Endothelial cell of umbilical vein (primary cell): ENCODE measurements around the gene IFIT5.

Experiments
- EZH2 ChIP-seq: IDR thresholded peaks from 2 replicates; pipeline ENCODE4 v1.6.1; 2012; ENCODE audit warnings: borderline replicate concordance, low read depth, mild to moderate bottlenecking, moderate library complexity, low read length, inconsistent platforms; ENCODE audit not compliant: severe bottlenecking
- FOS ChIP-seq: IDR thresholded peaks from 2 replicates; pipeline ENCODE4 v1.6.1; 2011; ENCODE audit warnings: mild to moderate bottlenecking, low read length, moderate library complexity, borderline replicate concordance; ENCODE audit not compliant: insufficient read depth
- MYC ChIP-seq: IDR thresholded peaks from one replicate; pipeline ENCODE4 v1.6.1; 2011; ENCODE audit warnings: mild to moderate bottlenecking, low read depth, low read length
- POLR2A ChIP-seq: IDR thresholded peaks from 2 replicates; pipeline ENCODE4 v1.6.1; 2012; ENCODE audit warnings: low read depth, mild to moderate bottlenecking, control low read depth, low read length
- POLR2AphosphoS5 ChIP-seq: IDR thresholded peaks from 2 replicates; pipeline ENCODE4 v1.6.1; 2012; ENCODE audit warnings: low read depth, mild to moderate bottlenecking, control low read depth, low read length, moderate library complexity; ENCODE audit not compliant: insufficient read depth
- TF ChIP-seq, protein P1 (sequence below), 2 donors: IDR thresholded peaks; 1 replicate in 1 of 2; 2 replicates in 1 of 2; pipeline ENCODE4 v1.5.1; 2011; ENCODE audit warnings: low read length in 2 of 2, mild to moderate bottlenecking in 2 of 2, moderate library complexity in 2 of 2, control low read depth in 1 of 2, inconsistent platforms in 1 of 2, low read depth in 1 of 2; ENCODE audit not compliant: insufficient read depth in 1 of 2; ENCODE audit errors: extremely low read depth in 1 of 2
- TF ChIP-seq, protein P2 (sequence below): IDR thresholded peaks from 2 replicates; pipeline ENCODE4 v1.6.1; 2011; ENCODE audit not compliant: insufficient read depth, insufficient read length

DNA sequence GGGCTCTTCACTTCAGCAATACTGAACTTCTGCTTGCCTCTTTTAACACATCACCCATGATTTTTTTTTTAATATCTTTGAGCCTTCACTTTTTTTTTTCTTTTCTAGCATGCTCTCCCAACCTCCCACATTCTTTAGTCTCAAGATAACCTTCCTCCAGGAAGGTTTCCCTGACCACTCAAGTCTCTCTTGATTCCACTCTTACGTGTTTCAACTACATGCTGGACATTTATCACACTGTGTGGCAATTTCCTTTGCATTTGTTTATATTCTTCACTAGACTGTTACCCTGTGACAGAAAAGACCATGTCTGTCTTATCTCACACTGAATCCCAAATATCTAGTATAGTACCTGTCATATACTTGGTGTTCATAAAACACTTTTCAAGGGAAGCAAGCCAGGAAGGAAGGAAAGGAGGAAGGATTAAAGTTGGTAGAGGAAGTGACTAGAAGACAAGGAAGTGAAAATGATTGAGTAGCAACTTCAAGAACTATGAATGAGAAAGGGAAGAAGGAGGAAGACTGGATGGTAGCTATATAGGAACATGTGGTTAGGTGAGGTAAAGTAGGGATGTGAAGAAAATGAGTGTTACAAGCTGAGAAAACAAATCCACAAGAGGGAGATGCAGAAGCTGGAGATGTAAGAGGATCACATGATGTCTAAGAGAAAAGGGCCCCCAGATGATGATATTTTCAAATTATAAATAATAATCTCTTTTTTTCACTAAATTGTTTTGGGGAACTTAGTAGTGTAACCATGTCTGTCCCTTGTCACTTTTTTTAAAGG, 40.4 kb downstream of the IFIT5 start:
- no peak for TF ChIP-seq EZH2
- TF ChIP-seq, protein P1, sequence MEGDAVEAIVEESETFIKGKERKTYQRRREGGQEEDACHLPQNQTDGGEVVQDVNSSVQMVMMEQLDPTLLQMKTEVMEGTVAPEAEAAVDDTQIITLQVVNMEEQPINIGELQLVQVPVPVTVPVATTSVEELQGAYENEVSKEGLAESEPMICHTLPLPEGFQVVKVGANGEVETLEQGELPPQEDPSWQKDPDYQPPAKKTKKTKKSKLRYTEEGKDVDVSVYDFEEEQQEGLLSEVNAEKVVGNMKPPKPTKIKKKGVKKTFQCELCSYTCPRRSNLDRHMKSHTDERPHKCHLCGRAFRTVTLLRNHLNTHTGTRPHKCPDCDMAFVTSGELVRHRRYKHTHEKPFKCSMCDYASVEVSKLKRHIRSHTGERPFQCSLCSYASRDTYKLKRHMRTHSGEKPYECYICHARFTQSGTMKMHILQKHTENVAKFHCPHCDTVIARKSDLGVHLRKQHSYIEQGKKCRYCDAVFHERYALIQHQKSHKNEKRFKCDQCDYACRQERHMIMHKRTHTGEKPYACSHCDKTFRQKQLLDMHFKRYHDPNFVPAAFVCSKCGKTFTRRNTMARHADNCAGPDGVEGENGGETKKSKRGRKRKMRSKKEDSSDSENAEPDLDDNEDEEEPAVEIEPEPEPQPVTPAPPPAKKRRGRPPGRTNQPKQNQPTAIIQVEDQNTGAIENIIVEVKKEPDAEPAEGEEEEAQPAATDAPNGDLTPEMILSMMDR (IDR thresholded peaks at IDR 0.05; ENCODE audit: extremely low read depth in 1 of 2, insufficient read depth in 1 of 2, low read depth in 1 of 2, low read length in 2 of 2), result no peak
- no peak for TF ChIP-seq POLR2A
- no peak for TF ChIP-seq POLR2AphosphoS5
- TF ChIP-seq, protein P2, sequence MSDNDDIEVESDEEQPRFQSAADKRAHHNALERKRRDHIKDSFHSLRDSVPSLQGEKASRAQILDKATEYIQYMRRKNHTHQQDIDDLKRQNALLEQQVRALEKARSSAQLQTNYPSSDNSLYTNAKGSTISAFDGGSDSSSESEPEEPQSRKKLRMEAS, result no peak
- no peak for TF ChIP-seq MYC
- TF ChIP-seq FOS, result no peak
